H1 (cell line): ENCODE data around the gene RAD51B. TPM values are rescaled to one million over a fixed set of nuclear protein-coding genes. Genes with fewer than 3 reads are reported as not detected.

Experiments
- ATF3 ChIP-seq: IDR thresholded peaks from 2 replicates; pipeline ENCODE4 v1.6.1; 2011; ENCODE audit warnings: low read depth, mild to moderate bottlenecking, low read length; ENCODE audit not compliant: insufficient read depth
- CHD1 ChIP-seq: IDR thresholded peaks from 2 replicates; pipeline ENCODE4 v1.6.1; 2012; ENCODE audit warnings: low read depth, low read length, improper control_type of control experiment
- POLR2A ChIP-seq, 2 experiments: IDR thresholded peaks; 1 replicate in 1 of 2; 2 replicates in 1 of 2; pipeline ENCODE4 v1.6.1; 2011; ENCODE audit warnings: low read depth in 2 of 2, low read length in 2 of 2, mild to moderate bottlenecking in 2 of 2; ENCODE audit errors: control extremely low read depth in 1 of 2
- polyA plus RNA-seq, 7 experiments: library from polyadenylated mRNA; depleted of rRNA in 3 of 7; stranded (reverse) in 5 of 7; unstranded in 2 of 7; fragments of >200 nt in 5 of 7; fragments of 200-250 nt in 2 of 7; gene quantifications; 1 replicate in 5 of 7; 2 replicates in 1 of 7; 4 replicates in 1 of 7; pipeline versions ENCODE4 v1.2.1 to v1.2.3, GENCODE V29; 2011 to 2013; ENCODE audit warnings: missing spikeins in 2 of 7, mixed read lengths in 2 of 7
- total RNA-seq: library from RNA; stranded (reverse); fragmentation: NEBNext Ultra II Directional; extraction: Animal tissue kit (Norgen Biotek cat#: 25700); gene quantifications from 2 replicates; pipeline ENCODE4 v1.2.1, GENCODE V29; 2021
- TF ChIP-seq, protein P1 (sequence below): fragments of 300-600 bp; sonication (generic); IDR thresholded peaks from 2 replicates; pipeline ENCODE4 v1.7.1; 2012; ENCODE audit warnings: low read length, moderate library complexity, mild to moderate bottlenecking, inconsistent platforms; ENCODE audit not compliant: insufficient replicate concordance

RAD51B gene
- total and polyA plus RNA-seq, 2 of the 8 experiments (the other 6 are each of a cell fraction or from before 2014, with no cell fraction given), result 3.9 to 14.9 TPM

- TF ChIP-seq, protein P1, sequence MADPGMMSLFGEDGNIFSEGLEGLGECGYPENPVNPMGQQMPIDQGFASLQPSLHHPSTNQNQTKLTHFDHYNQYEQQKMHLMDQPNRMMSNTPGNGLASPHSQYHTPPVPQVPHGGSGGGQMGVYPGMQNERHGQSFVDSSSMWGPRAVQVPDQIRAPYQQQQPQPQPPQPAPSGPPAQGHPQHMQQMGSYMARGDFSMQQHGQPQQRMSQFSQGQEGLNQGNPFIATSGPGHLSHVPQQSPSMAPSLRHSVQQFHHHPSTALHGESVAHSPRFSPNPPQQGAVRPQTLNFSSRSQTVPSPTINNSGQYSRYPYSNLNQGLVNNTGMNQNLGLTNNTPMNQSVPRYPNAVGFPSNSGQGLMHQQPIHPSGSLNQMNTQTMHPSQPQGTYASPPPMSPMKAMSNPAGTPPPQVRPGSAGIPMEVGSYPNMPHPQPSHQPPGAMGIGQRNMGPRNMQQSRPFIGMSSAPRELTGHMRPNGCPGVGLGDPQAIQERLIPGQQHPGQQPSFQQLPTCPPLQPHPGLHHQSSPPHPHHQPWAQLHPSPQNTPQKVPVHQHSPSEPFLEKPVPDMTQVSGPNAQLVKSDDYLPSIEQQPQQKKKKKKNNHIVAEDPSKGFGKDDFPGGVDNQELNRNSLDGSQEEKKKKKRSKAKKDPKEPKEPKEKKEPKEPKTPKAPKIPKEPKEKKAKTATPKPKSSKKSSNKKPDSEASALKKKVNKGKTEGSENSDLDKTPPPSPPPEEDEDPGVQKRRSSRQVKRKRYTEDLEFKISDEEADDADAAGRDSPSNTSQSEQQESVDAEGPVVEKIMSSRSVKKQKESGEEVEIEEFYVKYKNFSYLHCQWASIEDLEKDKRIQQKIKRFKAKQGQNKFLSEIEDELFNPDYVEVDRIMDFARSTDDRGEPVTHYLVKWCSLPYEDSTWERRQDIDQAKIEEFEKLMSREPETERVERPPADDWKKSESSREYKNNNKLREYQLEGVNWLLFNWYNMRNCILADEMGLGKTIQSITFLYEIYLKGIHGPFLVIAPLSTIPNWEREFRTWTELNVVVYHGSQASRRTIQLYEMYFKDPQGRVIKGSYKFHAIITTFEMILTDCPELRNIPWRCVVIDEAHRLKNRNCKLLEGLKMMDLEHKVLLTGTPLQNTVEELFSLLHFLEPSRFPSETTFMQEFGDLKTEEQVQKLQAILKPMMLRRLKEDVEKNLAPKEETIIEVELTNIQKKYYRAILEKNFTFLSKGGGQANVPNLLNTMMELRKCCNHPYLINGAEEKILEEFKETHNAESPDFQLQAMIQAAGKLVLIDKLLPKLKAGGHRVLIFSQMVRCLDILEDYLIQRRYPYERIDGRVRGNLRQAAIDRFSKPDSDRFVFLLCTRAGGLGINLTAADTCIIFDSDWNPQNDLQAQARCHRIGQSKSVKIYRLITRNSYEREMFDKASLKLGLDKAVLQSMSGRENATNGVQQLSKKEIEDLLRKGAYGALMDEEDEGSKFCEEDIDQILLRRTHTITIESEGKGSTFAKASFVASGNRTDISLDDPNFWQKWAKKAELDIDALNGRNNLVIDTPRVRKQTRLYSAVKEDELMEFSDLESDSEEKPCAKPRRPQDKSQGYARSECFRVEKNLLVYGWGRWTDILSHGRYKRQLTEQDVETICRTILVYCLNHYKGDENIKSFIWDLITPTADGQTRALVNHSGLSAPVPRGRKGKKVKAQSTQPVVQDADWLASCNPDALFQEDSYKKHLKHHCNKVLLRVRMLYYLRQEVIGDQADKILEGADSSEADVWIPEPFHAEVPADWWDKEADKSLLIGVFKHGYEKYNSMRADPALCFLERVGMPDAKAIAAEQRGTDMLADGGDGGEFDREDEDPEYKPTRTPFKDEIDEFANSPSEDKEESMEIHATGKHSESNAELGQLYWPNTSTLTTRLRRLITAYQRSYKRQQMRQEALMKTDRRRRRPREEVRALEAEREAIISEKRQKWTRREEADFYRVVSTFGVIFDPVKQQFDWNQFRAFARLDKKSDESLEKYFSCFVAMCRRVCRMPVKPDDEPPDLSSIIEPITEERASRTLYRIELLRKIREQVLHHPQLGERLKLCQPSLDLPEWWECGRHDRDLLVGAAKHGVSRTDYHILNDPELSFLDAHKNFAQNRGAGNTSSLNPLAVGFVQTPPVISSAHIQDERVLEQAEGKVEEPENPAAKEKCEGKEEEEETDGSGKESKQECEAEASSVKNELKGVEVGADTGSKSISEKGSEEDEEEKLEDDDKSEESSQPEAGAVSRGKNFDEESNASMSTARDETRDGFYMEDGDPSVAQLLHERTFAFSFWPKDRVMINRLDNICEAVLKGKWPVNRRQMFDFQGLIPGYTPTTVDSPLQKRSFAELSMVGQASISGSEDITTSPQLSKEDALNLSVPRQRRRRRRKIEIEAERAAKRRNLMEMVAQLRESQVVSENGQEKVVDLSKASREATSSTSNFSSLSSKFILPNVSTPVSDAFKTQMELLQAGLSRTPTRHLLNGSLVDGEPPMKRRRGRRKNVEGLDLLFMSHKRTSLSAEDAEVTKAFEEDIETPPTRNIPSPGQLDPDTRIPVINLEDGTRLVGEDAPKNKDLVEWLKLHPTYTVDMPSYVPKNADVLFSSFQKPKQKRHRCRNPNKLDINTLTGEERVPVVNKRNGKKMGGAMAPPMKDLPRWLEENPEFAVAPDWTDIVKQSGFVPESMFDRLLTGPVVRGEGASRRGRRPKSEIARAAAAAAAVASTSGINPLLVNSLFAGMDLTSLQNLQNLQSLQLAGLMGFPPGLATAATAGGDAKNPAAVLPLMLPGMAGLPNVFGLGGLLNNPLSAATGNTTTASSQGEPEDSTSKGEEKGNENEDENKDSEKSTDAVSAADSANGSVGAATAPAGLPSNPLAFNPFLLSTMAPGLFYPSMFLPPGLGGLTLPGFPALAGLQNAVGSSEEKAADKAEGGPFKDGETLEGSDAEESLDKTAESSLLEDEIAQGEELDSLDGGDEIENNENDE, result no peak
- no peak for TF ChIP-seq POLR2A (IDR thresholded peaks at IDR 0.05; ENCODE audit: control extremely low read depth in 1 of 2, low read depth in 2 of 2, low read length in 2 of 2)
- TF ChIP-seq ATF3, result no peak
- no peak for TF ChIP-seq CHD1
These were observed 256.9 kb downstream of the RAD51B start (continued) for GRCh38 chr14:68076451-68076850.
